LoVo (cell line): ENCODE data around the gene PTPRM.
"Not testable (repeated sequence)": the region's sequence is repeated elsewhere in the genome, so short reads cannot be mapped to it uniquely, and the experiment has no call there.

ENCODE experiments used
- DNase-seq: peaks from one replicate; pipeline ENCODE4 v3.0.0-alpha.2; 2016; ENCODE audit warnings: low spot score

Gene PTPRM

DNA sequence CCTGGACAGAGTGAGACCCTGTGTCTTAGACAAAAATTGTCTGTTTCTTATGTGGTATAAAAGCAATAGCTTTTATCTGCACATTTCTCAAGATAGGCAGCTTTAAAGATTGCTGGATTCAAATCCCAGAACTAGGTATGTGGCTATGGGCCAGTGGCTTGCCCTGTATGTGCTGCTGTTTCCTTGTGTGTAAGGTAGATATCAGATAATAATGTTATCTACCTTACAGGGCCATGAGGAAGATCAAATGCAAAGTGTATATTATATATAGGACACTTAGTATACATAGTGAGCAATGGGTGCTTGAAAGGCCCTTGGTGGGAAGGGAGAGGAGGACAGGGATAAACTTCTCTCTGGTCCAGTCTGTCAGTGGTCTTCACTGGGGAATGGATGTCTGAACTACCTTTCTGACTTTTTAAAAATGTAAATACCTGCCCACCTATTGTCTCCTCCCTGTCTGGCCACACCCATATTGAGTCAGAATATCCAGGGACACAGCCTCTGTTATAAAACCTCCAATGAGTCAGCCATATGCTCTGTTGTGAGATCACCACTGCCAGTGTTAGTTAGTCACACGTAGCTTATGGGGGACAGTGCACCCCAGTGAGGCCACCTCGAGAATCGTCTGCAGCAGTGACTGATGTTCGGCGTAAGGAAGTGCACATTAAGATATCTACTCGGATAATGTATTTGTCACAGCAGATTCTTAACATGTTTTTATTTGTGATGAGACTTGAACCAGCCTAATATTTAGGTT lies 383.4 kb downstream of the PTPRM start:
- DNase-seq, result peak; percentile 50

DNA sequence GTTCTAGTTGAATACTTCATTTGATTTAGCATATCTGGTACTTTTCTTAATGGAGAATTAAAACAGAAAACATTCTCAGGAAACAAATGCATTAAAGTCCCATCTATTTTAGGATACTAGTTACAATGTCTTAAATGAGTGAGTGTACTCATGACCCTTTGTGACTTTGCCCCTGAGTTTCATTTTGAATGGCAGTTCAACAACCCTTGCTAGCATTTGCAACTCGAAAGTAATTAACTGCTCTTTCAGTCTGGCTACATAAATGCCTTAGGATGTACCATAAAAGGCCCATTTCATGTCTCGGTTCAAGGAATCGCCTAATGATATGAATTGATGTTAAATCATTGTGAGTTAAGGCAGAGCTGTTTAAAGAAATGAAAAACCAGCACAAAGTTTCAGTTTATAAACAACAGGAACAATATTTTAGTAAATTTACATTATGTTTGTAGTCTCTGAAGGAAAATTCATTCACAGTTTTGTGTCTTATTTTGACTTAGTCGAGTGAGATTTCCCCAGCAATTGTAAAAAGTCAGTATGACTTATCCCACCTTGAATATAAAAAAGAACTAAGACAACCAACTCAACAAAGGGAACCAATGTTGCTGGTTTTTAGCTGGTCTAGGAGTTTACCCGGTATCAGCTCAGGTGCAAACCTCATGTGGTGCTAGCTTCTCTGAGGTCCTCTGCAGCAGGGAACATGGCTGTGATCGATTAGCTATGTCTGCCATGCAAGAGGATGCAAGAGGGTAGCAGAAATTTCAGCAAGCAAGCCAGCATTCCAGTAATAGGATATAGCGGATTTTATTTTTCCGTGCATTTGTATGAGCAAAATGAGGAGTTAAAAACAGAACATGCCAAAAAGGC lies 386.2 kb downstream of the PTPRM start:
- no peak for DNase-seq

- DNase-seq, result no peak
Measured at GRCh38 chr18:7954238-7954637, 387.1 kb downstream of the PTPRM start.

- no peak for DNase-seq
Measured at GRCh38 chr18:7955175-7955574, 388.1 kb downstream of the PTPRM start.

DNA sequence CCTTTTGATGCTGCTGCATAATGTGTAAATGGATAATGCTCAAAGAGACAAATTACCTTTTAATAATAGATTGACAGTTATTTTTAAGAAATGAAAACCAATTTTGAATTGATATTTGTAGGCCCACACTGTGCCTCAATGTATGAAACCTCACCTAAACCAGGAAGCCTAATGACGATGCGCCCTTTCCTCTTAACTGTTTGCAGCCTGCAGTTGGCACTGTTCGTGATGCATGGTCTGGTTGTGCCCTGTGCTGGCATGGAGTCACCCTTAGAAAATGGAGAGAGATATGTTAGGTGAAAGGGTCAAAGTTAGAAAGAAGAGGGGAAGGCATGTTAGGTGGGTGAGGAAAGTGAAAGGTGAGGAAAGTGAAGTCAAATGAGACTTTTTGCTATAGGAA lies 390.2 kb downstream of the PTPRM start:
- DNase-seq, result no peak

GRCh38 chr18:7958081-7958896 lies 391.2 kb downstream of the PTPRM start:
- no peak for DNase-seq

DNA sequence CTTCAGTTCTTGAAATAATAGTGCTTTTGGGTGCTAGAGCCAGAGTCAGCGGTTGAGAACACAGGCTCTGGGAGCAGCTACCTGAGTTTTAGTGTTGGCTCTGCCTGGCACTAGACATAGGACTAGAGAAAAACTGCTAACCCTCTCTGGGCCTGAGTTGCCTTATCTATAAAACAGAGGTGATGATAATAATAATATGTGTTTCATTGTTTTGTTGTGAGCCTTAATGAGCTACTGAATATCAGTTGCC lies 391.7 kb downstream of the PTPRM start:
- no peak for DNase-seq

DNA sequence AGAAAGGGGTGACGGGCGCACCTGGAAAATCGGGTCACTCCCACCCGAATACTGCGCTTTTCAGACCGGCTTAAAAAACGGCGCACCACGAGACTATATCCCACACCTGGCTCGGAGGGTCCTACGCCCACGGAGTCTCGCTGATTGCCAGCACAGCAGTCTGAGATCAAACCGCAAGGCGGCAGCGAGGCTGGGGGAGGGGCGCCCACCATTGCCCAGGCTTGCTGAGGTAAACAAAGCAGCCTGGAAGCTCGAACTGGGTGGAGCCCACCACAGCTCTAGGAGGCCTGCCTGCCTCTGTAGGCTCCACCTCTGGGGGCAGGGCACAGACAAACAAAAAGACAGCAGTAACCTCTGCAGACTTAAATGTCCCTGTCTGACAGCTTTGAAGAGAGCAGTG lies 399.6 kb downstream of the PTPRM start:
- DNase-seq, result not testable (repeated sequence)

- no peak for DNase-seq
Measured at GRCh38 chr18:7974200-7974874, 407.2 kb downstream of the PTPRM start.

DNA sequence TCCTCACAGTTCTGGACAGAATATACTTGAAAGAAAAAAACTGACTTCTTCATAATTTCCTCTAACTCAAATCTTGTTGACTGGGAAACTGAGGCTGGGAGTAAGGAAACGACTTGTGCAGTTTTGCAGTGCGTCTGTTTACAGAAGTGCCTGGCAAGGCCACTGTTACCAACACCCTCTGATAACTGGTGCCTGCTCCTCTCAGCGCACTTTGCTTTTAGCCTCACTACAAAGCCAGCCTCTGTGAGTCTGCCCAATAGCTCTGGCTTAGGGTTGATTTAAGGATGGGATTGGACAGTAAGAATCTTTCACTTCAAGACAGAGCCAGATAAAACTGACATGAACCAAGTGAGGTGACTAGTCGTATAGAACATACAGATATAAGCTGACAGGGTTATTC lies 410.8 kb downstream of the PTPRM start:
- DNase-seq, result no peak

DNA sequence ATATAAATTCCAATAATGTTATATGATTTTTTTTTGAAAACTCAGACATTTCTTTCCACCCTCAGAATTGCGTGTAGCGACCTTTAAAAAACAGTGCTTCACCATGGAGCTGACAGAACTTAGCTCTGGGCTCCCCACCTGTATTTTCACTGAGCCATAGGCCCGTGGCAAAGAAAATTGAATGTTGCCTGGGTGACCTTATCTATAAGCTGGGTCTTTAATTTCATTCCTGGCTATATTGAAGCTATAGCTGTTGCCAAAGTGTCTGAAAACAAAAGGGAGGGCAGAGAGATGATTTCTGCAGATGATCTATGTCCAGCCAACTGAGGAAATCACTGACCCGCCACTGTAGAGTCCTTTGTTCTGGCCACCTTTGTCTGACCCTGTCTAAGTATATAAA lies 411.7 kb downstream of the PTPRM start:
- no peak for DNase-seq

DNA sequence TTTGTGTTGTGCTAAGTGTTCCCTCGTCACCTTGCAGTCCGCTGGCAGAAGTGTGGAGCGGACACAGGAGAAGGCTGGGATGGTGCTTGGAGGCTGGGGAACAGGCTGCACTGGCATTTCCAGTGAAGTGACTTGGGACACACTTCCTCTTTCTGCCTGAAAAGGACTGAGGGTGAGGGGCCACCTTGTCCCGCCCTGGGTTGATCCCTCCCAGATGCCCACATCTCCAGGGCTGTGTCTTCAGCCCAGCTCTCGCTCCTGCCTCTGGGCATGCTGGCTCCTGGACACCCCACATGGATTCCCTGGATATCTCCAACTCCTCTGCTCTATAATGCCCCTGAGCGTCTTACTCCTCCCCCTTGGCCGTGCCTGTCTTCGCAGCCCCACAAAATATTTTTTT lies 412.6 kb downstream of the PTPRM start:
- DNase-seq, result no peak

GRCh38 chr18:7980136-7980535 lies 413.0 kb downstream of the PTPRM start:
- no peak for DNase-seq

- DNase-seq, result no peak
Measured at GRCh38 chr18:7980656-7981055, 413.5 kb downstream of the PTPRM start.

GRCh38 chr18:7982216-7982615 lies 415.1 kb downstream of the PTPRM start:
- DNase-seq, result no peak

DNA sequence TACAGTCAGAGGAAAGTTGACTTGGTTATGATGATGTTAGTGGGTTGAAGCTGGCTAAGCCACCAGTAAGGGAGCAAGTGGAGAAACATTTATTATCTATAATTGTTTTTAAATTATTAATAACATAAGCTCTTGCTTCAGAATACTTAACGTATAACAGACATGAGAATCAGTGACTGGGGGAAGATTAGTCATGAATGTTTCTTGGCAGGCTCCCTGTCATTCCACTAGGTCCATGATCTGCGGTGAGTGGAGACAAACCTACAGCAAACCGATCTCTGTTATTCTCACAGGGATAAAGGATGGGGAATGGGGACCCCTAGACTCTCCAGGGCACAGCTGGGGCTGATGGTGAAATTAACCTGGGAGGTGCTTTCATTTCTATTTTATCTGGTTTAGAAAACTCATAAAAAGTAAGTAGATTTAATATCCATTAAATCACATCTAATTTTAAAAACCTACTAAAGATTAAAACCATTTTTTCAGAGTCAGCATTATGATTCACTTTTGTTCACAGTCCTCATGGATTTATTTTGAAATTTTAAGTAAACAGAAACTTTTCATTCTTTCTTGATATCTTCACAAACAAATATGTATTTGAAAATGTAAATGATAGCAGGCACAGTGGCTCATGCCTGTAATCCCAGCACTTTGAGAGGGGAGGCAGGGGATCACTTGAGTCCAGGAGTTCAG lies 420.3 kb downstream of the PTPRM start:
- DNase-seq, result no peak

DNA sequence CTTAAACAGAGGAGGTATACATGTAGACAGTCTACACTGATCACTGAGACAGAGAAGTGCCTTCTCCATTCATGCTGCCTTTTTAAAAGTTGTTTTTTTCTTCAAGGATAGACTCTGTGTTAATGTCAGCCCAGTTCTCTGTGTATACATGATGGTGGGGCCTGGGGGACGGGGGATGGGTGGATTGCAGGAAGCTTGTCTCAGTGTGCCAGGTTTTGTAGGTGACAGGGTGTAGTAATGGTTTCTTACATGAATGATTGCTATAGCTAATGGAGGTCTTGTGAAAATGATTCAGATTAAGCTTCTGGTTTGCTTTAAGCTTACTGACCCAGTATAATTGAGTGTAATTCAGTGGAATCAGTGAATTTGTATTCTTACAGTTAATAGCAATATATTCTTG lies 423.6 kb downstream of the PTPRM start:
- no peak for DNase-seq

DNA sequence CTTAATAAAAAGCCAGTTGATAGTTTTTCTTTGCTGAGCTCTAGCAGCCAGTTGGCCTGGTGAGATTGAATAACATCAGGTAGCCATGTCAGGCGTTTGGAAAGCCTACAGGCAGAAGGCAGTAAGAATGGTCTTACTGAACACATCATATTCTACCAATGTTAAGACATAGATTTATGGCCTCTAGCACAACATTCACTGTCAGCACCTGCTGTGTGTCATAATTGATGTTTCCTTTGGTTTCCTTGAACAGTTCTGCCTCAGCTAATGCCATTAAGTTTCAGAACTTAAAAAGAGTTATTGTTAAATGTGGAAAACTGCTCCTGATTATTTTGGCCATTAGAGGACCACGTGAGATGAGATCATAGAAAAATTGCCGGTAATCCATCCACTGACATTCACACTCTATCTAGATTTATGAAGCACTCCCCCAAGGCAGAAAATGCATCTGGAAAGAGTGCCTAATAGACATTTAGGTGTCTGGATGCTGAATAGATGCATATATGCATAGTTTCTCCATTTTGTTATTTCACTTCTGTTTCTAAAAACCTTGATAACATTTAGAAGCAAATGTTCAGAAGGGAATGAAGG lies 434.7 kb downstream of the PTPRM start:
- DNase-seq, result no peak

DNA sequence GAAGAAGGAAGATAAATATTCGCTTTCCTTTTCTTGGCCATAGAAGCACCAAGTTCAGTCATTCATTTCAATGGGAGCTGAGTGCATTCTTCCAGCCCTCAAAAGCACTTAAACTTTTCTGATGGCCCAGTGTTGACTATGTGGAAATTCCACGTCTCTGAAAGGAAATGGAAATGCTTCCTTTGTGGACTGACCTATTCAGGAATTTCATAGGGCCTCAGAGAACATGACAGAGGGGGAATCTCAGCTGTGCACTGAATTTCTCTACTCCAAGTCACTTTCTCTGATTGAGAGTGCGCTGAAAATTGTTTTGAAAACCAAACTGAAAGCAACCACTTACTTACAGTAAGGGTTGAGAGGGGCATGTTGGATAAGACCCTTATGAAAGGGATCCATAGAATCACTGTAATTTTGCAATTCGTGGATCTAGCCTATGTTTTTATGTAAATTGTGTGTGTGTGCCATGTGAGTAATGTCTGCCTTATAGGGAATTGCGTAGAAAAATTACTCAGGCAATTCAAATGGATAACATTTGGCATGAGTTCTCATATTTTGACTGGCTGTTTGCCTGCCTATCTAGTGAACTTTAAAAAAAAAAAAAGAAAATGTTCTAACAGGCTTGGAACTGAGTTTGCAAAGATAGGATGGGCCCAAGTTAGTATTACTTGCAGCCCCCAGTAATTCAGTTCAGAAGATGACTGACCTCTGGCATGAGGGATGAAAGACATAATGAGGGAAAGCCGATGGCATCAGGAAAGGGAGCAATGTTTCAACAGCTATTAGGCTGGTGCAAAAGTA lies 437.0 kb downstream of the PTPRM start:
- DNase-seq, result no peak

DNA sequence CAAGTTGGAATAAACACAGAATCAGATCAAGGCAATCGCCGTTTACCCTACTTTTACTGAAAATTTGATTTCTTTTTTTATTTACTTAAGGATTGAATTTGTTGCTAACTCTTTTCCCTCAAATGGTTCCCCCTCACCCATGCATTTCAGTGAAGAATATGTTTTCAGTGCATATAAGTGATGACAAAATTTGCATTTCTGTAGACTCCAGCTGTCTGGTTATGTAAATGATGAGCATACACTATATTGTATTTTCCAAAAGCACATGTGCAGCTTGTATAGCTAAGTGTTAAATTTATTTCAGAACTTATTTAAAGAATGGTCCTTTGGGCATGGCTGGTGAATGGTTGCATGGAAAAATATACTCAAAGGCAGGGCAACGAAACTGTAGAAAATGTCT lies 437.7 kb downstream of the PTPRM start:
- DNase-seq, result no peak
